ENCODE measurements around the gene ASB8.
A peak's percentile ranks its signal among the peaks of the same experiment; 100 is the strongest.
"Not testable (repeated sequence)": the region's sequence is repeated elsewhere in the genome, so short reads cannot be mapped to it uniquely, and the experiment has no call there.

ASB8 gene

DNA sequence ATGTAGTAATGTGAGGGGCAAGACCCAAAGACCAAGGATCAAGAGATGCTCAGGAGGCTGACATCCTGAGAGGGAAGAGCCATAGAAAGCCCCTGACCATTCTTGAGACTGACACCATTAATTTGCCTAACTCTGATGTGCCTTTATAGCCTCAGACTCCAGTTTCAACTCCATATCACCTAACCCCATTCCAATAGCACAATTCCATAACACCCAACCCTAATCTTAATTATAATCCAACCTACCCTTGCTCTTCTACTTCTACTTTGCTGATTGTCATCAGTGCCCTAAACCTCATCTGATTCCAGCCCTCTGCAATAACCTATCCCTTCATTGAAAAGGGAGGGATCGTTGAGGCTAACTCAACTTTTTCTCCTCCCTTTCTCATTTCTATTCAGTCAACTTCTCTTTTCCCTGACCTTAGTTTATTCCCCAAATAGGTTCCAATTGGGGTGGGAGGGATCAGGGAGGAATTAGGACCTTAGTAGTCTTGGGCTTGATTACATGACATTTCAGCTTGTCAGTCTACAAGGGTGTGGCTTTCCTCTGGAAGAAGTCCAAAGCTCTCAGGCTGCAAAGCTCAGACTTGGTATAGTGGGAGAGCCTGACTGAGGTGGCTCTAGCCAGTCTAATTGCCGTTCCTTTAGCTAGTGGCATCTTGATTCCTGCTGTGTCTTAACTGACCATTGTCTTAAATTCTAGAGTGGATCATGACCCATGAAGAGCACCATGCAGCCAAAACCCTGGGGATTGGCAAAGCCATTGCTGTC is 35.1 kb downstream of the ASB8 start:
- no peak for DNase-seq (ENCODE audit: low spot score)
- TF ChIP-seq, protein P1, sequence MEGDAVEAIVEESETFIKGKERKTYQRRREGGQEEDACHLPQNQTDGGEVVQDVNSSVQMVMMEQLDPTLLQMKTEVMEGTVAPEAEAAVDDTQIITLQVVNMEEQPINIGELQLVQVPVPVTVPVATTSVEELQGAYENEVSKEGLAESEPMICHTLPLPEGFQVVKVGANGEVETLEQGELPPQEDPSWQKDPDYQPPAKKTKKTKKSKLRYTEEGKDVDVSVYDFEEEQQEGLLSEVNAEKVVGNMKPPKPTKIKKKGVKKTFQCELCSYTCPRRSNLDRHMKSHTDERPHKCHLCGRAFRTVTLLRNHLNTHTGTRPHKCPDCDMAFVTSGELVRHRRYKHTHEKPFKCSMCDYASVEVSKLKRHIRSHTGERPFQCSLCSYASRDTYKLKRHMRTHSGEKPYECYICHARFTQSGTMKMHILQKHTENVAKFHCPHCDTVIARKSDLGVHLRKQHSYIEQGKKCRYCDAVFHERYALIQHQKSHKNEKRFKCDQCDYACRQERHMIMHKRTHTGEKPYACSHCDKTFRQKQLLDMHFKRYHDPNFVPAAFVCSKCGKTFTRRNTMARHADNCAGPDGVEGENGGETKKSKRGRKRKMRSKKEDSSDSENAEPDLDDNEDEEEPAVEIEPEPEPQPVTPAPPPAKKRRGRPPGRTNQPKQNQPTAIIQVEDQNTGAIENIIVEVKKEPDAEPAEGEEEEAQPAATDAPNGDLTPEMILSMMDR (IDR thresholded peaks at IDR 0.05; ENCODE audit: extremely low read depth, missing control alignments) = no peak

DNA sequence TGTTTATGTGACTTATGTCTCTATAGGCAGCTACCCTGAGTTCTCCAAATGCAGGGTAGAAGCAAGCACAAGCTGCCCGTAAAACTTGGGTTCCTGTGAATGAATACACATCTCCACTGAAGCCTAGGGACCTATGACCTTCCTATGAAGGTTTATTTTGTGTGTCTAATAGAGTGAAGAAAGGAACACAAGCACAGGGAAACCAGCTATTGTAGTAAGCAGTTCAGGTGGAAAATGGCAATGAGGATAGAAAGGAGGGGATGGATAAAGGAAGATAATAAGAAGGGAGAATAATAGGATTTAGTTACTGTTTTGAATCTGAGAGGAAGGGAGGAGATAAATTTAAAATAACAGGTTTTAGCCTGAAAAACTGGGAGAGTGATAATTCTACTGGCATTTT is 35.8 kb downstream of the ASB8 start:
- TF ChIP-seq, protein P1 (IDR thresholded peaks at IDR 0.05; ENCODE audit: extremely low read depth, missing control alignments) = no peak
- DNase-seq (ENCODE audit: low spot score) = no peak

- TF ChIP-seq, protein P1 (IDR thresholded peaks at IDR 0.05; ENCODE audit: extremely low read depth, missing control alignments) = no peak
- DNase-seq (ENCODE audit: low spot score) = no peak
Observed at GRCh38 chr12:48119834-48120195, 37.5 kb downstream of the ASB8 start.

DNA sequence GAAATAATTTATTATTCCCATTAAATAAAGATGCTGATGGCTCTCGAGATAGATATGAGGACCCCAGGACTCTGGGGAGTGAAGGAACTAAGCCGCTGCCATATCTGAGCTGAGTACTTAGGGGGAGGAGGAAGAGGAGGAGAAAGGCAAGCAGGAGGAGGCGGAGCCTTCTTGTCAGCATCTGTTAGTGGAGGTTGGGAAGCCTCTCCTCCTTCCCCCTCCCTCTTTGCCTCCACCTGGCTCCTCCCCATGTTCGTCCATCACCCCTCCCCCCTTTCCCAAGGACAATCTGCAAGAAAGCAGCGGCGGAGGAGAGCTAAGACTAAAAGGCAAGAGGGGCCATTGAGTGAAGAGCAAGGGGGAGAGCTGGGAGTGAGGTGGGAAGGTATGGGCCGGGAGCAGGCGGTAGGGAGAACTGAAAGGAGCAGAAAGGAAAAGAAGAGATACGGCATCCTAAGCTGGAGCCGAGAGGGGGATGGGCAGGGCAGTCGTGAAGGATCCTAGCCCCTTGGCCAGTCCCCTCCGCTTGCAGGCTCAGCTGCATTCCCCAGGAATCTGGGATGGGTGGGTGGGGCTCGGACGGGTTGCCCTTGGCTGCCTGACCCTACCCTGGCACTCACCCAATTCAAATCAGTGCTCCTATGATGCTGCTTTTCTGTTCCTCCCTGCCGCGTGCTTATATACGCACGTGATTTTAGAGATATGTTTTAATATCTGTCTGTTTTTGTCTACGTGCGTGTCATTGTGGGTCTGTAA is 38.1 kb downstream of the ASB8 start, which contains the start of gene PFKM:
Gene PFKM, plus strand, starts transcription at position 287 of the 756 bp plus-strand sequence. CDS start 3,411 bp downstream, outside the sequence.
- TF ChIP-seq, protein P1 (IDR thresholded peaks at IDR 0.05; ENCODE audit: extremely low read depth, missing control alignments) = no peak
- DNase-seq (ENCODE audit: low spot score) = peak; percentile 90

- TF ChIP-seq, protein P1 (IDR thresholded peaks at IDR 0.05; ENCODE audit: extremely low read depth, missing control alignments) = no peak
- no peak for DNase-seq (ENCODE audit: low spot score)
Observed at GRCh38 chr12:48118284-48118871, 38.9 kb downstream of the ASB8 start.

- TF ChIP-seq, protein P1 (IDR thresholded peaks at IDR 0.05; ENCODE audit: extremely low read depth, missing control alignments) = no peak
- DNase-seq (ENCODE audit: low spot score) = no peak
Observed at GRCh38 chr12:48115957-48116356, 41.4 kb downstream of the ASB8 start.

GRCh38 chr12:48111312-48111693 is 46.0 kb downstream of the ASB8 start:
- not testable (repeated sequence) for DNase-seq (ENCODE audit: low spot score)
